ENCODE data around the gene SHB. TPM values are rescaled to one million over a fixed set of nuclear protein-coding genes. Genes with fewer than 3 reads are reported as not detected.
A peak's percentile ranks its signal among the peaks of the same experiment; 100 is the strongest.

The SHB gene
- total and polyA plus RNA-seq, 2 of the 13 experiments (the other 11 are each of a cell fraction or from before 2014, with no cell fraction given), result 19.4 to 20.7 TPM

DNA sequence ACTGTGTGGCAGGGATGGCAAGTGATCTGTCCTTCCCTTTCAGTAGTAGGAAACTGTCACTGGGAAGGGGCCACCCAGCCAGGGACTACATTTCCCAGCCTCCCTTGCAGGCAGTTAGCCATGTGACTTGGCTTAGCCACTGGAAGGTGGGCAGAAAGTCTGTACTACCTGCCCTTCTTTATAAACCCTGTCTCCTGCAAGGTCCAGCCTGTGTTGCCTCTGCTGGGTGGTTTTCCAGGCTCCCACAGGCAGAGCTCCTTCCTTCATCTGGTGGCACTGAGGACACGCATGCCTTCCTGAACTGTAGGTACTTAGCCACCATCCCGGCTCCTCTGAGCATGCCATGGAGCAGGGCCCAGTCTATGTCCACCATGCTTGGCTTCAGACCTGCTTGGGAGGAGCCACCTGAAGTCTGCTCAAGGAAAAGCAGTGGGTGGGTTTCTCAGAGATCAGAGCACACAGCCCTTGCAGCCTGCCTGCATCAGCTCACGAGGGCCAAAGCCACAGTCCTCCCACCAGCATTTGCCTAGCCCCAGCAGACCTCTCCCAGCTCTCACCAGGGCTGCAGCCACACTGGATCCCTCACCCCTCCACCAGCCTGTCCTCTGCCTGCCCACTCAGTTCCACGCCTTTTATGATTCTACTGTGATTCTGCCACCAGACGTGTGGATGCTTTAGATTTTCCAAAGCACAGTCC, 148.4 kb downstream of the SHB start:
- Histone ChIP-seq H3K27ac (ENCODE audit: extremely low read length, insufficient read depth, low read length) (no peak overlapping the region), H4K20me1 (ENCODE audit: insufficient read depth, low read length) (peaks cover 27% of the 10 kb centered on the region; the same call in 1 of the 2 replicates), H3K4me3 (replicated peaks in 1 of 3; ENCODE audit: insufficient read depth in 1 of 3, low read depth in 2 of 3, low read length in 3 of 3) (no peak overlapping the region), H3K79me2 (ENCODE audit: insufficient read depth, low read length) (no peaks in the 10 kb centered on the region), H3K4me2 (ENCODE audit: low read depth, low read length) (no peak overlapping the region), H3K36me3 (replicated peaks in 1 of 2; ENCODE audit: control insufficient read depth in 1 of 2, insufficient read depth in 2 of 2, low read length in 2 of 2) (peaks cover 42 to 78% of the 10 kb centered on the region in 2 experiments), H3K27me3 (ENCODE audit: control insufficient read depth in 1 of 2, insufficient read depth in 2 of 2, low read length in 2 of 2) (no peaks in the 10 kb centered on the region), H2AFZ (ENCODE audit: low read length) (no peak overlapping the region), H3K9ac (ENCODE audit: insufficient read depth, low read depth, low read length) (no peak overlapping the region), H3K4me1 (ENCODE audit: insufficient read depth, low read length) (no peaks in the 10 kb centered on the region), H3K9me3 (ENCODE audit: low read length) (no peaks in the 10 kb centered on the region)
- ChIA-PET CTCF (ENCODE audit: low intra/inter-chr PET ratio, low total read pairs) (no interaction called here), POLR2A (no interaction called here)
- BruUV-seq (replicated peaks), result no TSS peak
- WGBS (ENCODE audit: low lambda C conversion rate), result 98% methylated on average over 2 of the region's 5 CpGs
- in situ Hi-C loops (cut with HindIII; ENCODE audit: extremely low pct_ligation_motif_present, low pct_unique_long_range_greater_than_20kb), result loop anchor here (25.0 kb wide), 1 partner anchor 433 kb away; the partner anchor contains the start of gene POLR1E
- DNase-seq (ENCODE audit: low spot score), result no peak
- peak; percentile 34 for ATAC-seq
- no peak for FAIRE-seq
- intact Hi-C loops (cut with micrococcal nuclease; ENCODE audit: unreplicated experiment), result no loop called here
- TF ChIP-seq POLR2G (IDR thresholded peaks at IDR 0.05; ENCODE audit: low read depth, low read length), result 0 out of 2 replicates have a peak, but pooled peaks have one; percentile 10
- TF ChIP-seq ZNF143 (CRISPR knock-in tag; IDR thresholded peaks at IDR 0.05), result peak; percentile 86
- no peak for TF ChIP-seq NR3C1 (CRISPR knock-in tag; IDR thresholded peaks at IDR 0.05)
- TF ChIP-seq SOX6 (IDR thresholded peaks at IDR 0.05), result no peak
- no peak for TF ChIP-seq SOX6 (CRISPR knock-in tag; IDR thresholded peaks at IDR 0.05)
- peak; percentile 31 for TF ChIP-seq SUZ12 (IDR thresholded peaks at IDR 0.05; ENCODE audit: low read depth, low read length)
- TF ChIP-seq, protein P1, sequence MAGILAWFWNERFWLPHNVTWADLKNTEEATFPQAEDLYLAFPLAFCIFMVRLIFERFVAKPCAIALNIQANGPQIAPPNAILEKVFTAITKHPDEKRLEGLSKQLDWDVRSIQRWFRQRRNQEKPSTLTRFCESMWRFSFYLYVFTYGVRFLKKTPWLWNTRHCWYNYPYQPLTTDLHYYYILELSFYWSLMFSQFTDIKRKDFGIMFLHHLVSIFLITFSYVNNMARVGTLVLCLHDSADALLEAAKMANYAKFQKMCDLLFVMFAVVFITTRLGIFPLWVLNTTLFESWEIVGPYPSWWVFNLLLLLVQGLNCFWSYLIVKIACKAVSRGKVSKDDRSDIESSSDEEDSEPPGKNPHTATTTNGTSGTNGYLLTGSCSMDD (CRISPR knock-in tag; IDR thresholded peaks at IDR 0.05), result no peak
- TF ChIP-seq ATF1 (CRISPR knock-in tag; IDR thresholded peaks at IDR 0.05), result no peak
- peak; percentile 31; the same call in 1 of the 2 replicates for TF ChIP-seq NFYB (CRISPR knock-in tag; IDR thresholded peaks at IDR 0.05)
- peak; percentile 35 for TF ChIP-seq AGO2 (optimal IDR thresholded peaks at IDR 0.05; ENCODE audit: low read depth, low read length)
- peak; percentile 13 for TF ChIP-seq RBM22 (optimal IDR thresholded peaks at IDR 0.05; ENCODE audit: low read length)
- peak; percentile 96 for TF ChIP-seq THAP11 (CRISPR knock-in tag; IDR thresholded peaks at IDR 0.05)
- TF ChIP-seq HCFC1 (IDR thresholded peaks at IDR 0.05; ENCODE audit: low read depth, low read length), result peak; percentile 59; the same call in 1 of the 2 replicates
- no peak for TF ChIP-seq SP4 (CRISPR knock-in tag; IDR thresholded peaks at IDR 0.05)
- TF ChIP-seq, protein P2, sequence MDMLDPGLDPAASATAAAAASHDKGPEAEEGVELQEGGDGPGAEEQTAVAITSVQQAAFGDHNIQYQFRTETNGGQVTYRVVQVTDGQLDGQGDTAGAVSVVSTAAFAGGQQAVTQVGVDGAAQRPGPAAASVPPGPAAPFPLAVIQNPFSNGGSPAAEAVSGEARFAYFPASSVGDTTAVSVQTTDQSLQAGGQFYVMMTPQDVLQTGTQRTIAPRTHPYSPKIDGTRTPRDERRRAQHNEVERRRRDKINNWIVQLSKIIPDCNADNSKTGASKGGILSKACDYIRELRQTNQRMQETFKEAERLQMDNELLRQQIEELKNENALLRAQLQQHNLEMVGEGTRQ (IDR thresholded peaks at IDR 0.05; ENCODE audit: low read depth, low read length), result peak; percentile 47
- TF ChIP-seq, protein P2 (CRISPR knock-in tag; IDR thresholded peaks at IDR 0.05; ENCODE audit: borderline replicate concordance), result peak; percentile 74; the same call in 1 of the 2 replicates
- no peak for TF ChIP-seq ZFP37 (CRISPR knock-in tag; IDR thresholded peaks at IDR 0.05; ENCODE audit: borderline replicate concordance)
- peak; percentile 35; the same call in 1 of the 2 replicates for TF ChIP-seq NFYC (CRISPR knock-in tag; IDR thresholded peaks at IDR 0.05)
- TF ChIP-seq, protein P3, sequence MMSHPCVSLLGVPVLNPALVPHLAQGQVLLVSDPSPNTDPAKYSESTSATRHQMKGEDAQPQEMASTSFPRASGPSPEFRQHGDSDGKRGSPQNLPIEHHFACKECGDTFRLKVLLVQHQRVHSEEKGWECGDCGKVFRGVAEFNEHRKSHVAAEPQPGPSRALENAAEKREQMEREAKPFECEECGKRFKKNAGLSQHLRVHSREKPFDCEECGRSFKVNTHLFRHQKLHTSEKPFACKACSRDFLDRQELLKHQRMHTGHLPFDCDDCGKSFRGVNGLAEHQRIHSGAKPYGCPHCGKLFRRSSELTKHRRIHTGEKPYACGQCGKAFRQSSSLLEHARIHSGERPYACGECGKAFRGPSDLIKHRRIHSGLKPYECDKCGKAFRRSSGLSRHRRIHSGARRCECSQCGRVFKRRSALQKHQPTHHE (CRISPR knock-in tag; IDR thresholded peaks at IDR 0.05; ENCODE audit: borderline replicate concordance), result no peak
- TF ChIP-seq FOXK2 (IDR thresholded peaks at IDR 0.05), result no peak
- TF ChIP-seq, protein P4, sequence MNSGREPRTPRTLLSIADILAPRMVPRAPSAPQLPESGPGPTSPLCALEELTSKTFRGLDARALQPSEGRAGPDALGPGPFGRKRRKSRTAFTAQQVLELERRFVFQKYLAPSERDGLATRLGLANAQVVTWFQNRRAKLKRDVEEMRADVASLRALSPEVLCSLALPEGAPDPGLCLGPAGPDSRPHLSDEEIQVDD (CRISPR knock-in tag; IDR thresholded peaks at IDR 0.05; ENCODE audit: borderline replicate concordance), result no peak

All from HepG2 (cell line).